Type B pancreatic cell (in vitro differentiated cells): ENCODE results near the gene MYLK3. TPM values are rescaled to one million over a fixed set of nuclear protein-coding genes. Genes with fewer than 3 reads are reported as not detected.

Experiments used
- DNase-seq: peaks from one replicate; pipeline ENCODE4 v3.0.0; 2021; ENCODE audit warnings: mixed read lengths; ENCODE audit not compliant: unreplicated experiment; ENCODE audit errors: extremely low spot score
- H3K27ac Mint-ChIP-seq: 2 replicates; pipeline ENCODE4 v1.8.0; 2021; ENCODE audit warnings: mild to moderate bottlenecking, mixed read lengths
- H3K27me3 Mint-ChIP-seq: 2 replicates; pipeline ENCODE4 v1.8.0; 2021; ENCODE audit warnings: mixed read lengths
- H3K36me3 Mint-ChIP-seq: 2 replicates; pipeline ENCODE4 v1.8.0; 2021; ENCODE audit warnings: mixed read lengths
- H3K4me1 Mint-ChIP-seq: one replicate; pipeline ENCODE4 v1.8.0; 2021; ENCODE audit warnings: mixed read lengths; ENCODE audit not compliant: unreplicated experiment
- H3K4me3 Mint-ChIP-seq: 2 replicates; pipeline ENCODE4 v1.8.0; 2021; ENCODE audit warnings: mild to moderate bottlenecking, mixed read lengths
- H3K9me3 Mint-ChIP-seq: 2 replicates; pipeline ENCODE4 v1.8.0; 2021; ENCODE audit warnings: mixed read lengths
- total RNA-seq: library from RNA; stranded (reverse); gene quantifications from 2 replicates; pipeline ENCODE4 v1.2.1, GENCODE V29; 2021; ENCODE audit warnings: low replicate concordance
- TF ChIP-seq, protein P1 (sequence below): fragments of 200-600 bp; sonication (generic); conservative IDR thresholded peaks from 2 replicates; pipeline ENCODE4 v1.5.0; 2021; ENCODE audit warnings: antibody characterized with exemption, mild to moderate bottlenecking

MYLK3 gene
- total RNA-seq, 1 donor from 2014 or later: 0.82 TPM

DNA sequence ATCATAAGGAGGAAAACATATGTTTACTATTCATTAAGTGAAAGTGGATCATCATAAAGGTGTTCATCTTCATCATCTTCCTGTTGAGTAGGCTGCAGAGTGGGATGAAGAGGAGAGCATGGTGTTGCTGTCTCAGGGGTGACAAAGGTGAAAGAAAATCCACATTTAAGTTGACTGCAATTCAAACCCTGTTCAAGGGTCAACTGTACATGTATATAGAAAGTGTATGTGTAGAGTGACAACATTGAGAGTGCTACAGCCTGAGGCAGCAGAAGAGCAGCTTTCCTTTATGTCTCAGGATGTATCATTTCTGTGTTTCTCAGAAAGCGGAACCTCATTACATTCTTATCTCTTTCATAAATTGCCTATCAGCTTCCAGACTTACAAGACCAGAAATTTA, 41.5 kb downstream of the MYLK3 start:
- Mint-ChIP-seq H3K36me3 (peaks cover 3% of the 10 kb centered on the region), H3K4me3 (no peak overlapping the region), H3K4me1 (no peaks in the 10 kb centered on the region), H3K27me3 (no peaks in the 10 kb centered on the region), H3K9me3 (no peaks in the 10 kb centered on the region), H3K27ac (no peak overlapping the region)
- TF ChIP-seq, protein P1, sequence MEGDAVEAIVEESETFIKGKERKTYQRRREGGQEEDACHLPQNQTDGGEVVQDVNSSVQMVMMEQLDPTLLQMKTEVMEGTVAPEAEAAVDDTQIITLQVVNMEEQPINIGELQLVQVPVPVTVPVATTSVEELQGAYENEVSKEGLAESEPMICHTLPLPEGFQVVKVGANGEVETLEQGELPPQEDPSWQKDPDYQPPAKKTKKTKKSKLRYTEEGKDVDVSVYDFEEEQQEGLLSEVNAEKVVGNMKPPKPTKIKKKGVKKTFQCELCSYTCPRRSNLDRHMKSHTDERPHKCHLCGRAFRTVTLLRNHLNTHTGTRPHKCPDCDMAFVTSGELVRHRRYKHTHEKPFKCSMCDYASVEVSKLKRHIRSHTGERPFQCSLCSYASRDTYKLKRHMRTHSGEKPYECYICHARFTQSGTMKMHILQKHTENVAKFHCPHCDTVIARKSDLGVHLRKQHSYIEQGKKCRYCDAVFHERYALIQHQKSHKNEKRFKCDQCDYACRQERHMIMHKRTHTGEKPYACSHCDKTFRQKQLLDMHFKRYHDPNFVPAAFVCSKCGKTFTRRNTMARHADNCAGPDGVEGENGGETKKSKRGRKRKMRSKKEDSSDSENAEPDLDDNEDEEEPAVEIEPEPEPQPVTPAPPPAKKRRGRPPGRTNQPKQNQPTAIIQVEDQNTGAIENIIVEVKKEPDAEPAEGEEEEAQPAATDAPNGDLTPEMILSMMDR: no peak
- no peak for DNase-seq

DNA sequence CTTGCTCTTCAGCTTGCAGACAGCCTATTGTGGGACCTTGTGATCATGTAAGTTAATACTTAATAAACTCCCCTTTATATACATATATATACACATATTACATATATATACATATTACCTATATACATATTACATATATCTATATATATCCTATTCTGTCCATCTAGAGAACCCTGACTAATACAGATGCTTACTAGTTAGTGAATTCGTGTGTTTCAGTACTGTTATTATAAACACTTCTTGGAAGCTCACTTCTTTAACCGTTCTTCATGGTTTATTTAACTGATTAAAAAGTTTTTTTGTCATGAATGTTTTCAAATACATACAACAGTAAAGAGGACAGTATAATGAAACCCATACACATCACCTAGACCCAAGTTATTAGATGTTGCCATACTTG, 46.1 kb downstream of the MYLK3 start:
- peaks cover 5% of the 10 kb centered on the region for H3K36me3 Mint-ChIP-seq

DNA sequence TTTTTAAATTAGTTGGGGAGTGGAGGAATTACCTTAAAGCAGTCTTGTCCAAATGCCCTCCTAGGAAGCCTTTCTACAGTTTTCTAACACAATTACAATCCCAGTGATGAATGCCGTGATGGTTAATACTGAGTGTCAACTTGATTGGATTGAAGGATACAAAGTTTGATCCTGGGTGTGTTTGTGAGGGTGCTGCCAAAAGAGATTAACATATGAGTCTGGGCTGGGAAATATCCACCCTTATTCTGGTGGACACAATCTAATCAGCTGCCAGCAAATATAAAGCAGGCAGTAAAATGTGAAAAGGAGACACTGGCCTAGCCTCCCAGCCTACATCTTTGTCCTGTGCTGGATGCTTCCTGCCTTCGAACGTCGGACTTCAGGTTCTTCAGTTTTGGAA, 46.5 kb downstream of the MYLK3 start:
- Mint-ChIP-seq H3K27ac (no peak overlapping the region), H3K36me3 (peaks cover 7% of the 10 kb centered on the region), H3K4me1 (no peaks in the 10 kb centered on the region), H3K27me3 (no peaks in the 10 kb centered on the region), H3K9me3 (no peaks in the 10 kb centered on the region), H3K4me3 (no peak overlapping the region)
- no peak for DNase-seq
- TF ChIP-seq, protein P1: no peak

More for the DNA sequence above, 46.1 kb downstream of the MYLK3 start:
- no peak for DNase-seq
- Mint-ChIP-seq H3K4me3 (no peak overlapping the region), H3K27me3 (no peaks in the 10 kb centered on the region), H3K4me1 (no peaks in the 10 kb centered on the region), H3K9me3 (no peaks in the 10 kb centered on the region), H3K27ac (no peak overlapping the region)
- TF ChIP-seq, protein P1: no peak

DNA sequence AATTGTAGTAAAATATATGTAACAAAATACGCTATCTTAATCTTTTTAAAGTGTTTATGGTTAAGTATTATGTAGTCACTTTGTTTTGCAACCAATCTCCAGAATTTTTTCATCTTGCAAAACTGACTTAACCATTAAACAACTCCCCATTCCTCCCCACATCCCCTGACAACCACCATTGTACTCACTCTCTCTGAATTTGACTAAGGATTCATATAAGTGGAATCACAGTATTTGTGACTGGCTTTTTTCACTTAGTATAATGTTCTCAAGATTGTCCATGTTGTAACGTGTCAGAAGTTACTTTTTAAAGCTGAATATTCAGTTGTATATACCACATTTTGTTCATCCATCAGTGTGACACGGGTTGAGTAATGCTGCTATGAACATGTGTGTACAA, 48.1 kb downstream of the MYLK3 start:
- H3K4me3 Mint-ChIP-seq: no peak overlapping the region
- no peaks in the 10 kb centered on the region for H3K27me3 Mint-ChIP-seq
- H3K36me3 Mint-ChIP-seq: peaks cover 14% of the 10 kb centered on the region
- no peak for DNase-seq
- no peaks in the 10 kb centered on the region for H3K9me3 Mint-ChIP-seq
- H3K4me1 Mint-ChIP-seq: no peaks in the 10 kb centered on the region
- no peak overlapping the region for H3K27ac Mint-ChIP-seq
- TF ChIP-seq, protein P1: no peak

DNA sequence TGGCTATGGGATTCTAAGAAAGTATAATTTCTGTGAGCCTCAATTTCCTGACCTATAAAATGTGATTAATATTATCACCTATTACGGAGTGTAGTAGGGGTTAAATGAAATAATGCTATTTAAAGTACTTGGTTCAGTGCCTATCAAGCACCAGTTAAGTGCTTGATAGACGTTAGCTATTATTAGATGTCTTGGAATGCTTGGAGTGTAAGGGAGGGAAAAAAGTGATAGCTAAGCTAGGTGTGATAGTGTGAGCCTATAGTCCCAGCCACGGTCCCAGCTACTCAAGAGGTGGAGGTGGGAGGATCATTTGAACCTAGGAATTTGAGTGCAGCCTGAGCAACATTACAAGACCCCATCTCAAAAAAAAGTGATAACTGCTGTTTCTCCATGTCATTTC, 51.2 kb downstream of the MYLK3 start:
- TF ChIP-seq, protein P1: no peak
- no peaks in the 10 kb centered on the region for H3K27me3 Mint-ChIP-seq
- no peak overlapping the region for H3K27ac Mint-ChIP-seq
- H3K4me1 Mint-ChIP-seq: peaks cover 4% of the 10 kb centered on the region
- no peaks in the 10 kb centered on the region for H3K9me3 Mint-ChIP-seq
- H3K4me3 Mint-ChIP-seq: no peak overlapping the region
- peaks cover 19% of the 10 kb centered on the region for H3K36me3 Mint-ChIP-seq
- DNase-seq: no peak

DNA sequence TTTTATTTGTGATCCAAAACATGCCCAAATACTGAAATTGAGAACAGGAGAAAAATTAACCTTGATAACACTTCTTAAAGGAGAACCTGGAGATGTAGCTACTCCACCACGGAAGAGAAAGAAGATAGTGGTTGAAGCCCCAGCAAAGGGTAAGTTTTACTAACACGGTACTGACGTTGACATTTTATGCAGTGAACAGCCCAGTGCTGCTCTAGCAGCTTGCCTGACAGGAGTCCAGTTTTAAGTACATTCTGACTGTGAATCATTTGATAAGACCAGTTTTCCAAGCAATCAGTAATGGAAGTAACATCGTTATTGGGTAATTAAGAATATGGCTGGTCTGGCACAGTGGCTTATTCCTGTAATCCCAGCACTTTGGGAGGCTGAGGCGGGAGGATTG, 52.2 kb downstream of the MYLK3 start:
- no peaks in the 10 kb centered on the region for H3K9me3 Mint-ChIP-seq
- H3K36me3 Mint-ChIP-seq: peaks cover 19% of the 10 kb centered on the region
- no peak overlapping the region for H3K4me3 Mint-ChIP-seq
- TF ChIP-seq, protein P1: no peak
- DNase-seq: no peak
- no peaks in the 10 kb centered on the region for H3K27me3 Mint-ChIP-seq
- no peak overlapping the region for H3K27ac Mint-ChIP-seq
- peaks cover 14% of the 10 kb centered on the region for H3K4me1 Mint-ChIP-seq
